Fibroblast of lung (primary cell): ENCODE measurements around the gene TMEM125.
A peak's percentile ranks its signal among the peaks of the same experiment; 100 is the strongest.

Experiments used
- CTCF ChIP-seq, 2 donors: IDR thresholded peaks in 1 of 2; conservative IDR thresholded peaks in 1 of 2; 1 replicate in 1 of 2; 2 replicates in 1 of 2; pipeline ENCODE4 v1.5.1; 2011 to 2012; ENCODE audit warnings: low read length in 2 of 2, control low read depth in 1 of 2, inconsistent platforms in 1 of 2, low read depth in 1 of 2, mild to moderate bottlenecking in 1 of 2
- EZH2 ChIP-seq: IDR thresholded peaks from 2 replicates; pipeline ENCODE4 v1.5.1; 2012; ENCODE audit warnings: low read length, control low read depth, mild to moderate bottlenecking; ENCODE audit errors: missing control alignments

- TF ChIP-seq CTCF (conservative IDR thresholded peaks at IDR 0.05 in 1 of 2, IDR thresholded peaks at IDR 0.05 in 1 of 2; ENCODE audit: low read depth in 1 of 2, low read length in 2 of 2) (peak; percentile 74 to 82), EZH2 (no peak)
Observed at GRCh38 chr1:43238085-43238484, 31.7 kb upstream of the TMEM125 start.
